ENCODE results near the gene POM121L12.

POM121L12 gene

GRCh38 chr7:53035499-53036412, at the start of gene POM121L12:
POM121L12 (plus strand) TSS chr7:53035633; CDS start chr7:53035672, 39 bp downstream.
- no peak for DNase-seq

DNA sequence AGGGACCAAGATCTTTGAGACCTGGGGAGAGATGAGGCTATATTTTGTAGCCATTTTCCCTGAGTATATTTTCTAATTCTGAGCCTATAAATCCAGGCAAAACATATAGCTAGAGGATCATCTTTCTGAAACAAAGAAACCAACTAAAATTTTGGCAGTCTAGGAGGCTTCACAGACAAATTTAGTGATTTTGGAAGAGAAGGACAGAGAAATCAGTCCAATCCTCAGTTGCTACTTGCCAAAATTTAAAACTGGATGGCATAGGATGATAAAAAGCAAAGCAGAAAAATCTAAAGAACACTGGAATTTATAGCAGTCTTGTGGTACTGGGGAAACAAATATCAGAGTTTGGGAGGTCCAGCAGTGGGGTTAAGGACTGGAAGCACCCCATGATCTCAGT, 43.4 kb upstream of the POM121L12 start:
- DNase-seq = no peak

GRCh38 chr7:52992479-52993162, 42.8 kb upstream of the POM121L12 start:
- no peak for DNase-seq

DNA sequence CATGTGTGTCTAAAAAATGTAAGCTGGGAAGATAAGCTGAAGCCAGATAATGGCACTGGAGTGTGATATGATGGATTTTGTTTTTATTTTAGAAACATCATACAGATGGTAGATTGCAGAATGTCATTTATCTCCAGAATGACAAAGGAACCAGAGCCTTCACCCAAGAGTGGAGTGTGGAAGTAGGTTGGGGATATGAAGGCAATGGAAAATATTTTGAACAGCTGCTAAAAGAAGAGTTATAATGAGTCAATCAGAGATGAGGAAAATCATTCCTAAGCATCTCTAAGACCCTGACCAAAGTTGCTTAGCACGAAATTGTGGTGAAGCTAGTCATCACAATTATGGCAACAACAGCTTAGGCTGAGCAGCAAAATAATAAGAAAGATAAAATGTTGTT, 39.8 kb upstream of the POM121L12 start:
- no peak for DNase-seq

DNA sequence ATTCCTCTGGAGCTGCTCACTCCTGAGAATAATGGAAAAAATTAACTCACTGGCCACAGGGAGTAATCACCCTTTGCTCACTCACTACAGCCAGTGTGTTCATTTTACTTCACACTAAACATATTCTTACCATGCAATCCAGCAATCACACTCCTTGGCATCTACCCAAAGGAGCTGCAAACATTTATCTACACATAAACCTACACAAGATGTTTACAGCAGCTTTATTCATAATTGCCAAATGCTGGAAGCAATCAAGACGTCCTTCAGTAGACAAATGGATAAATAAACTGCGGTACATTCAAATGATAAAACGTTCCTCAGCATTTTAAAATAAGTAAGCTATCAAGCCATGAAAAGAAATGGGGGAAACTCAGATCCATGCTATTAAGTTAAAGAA, 34.2 kb upstream of the POM121L12 start:
- no peak for DNase-seq

- DNase-seq = no peak
These were observed 33.0 kb upstream of the POM121L12 start for GRCh38 chr7:53002389-53002788.

GRCh38 chr7:53003653-53004445, 31.6 kb upstream of the POM121L12 start:
- DNase-seq = no peak

GRCh38 chr7:53013925-53014324, 21.5 kb upstream of the POM121L12 start:
- DNase-seq = no peak

- DNase-seq = no peak
These were observed 20.0 kb upstream of the POM121L12 start for GRCh38 chr7:53015463-53015862.

DNA sequence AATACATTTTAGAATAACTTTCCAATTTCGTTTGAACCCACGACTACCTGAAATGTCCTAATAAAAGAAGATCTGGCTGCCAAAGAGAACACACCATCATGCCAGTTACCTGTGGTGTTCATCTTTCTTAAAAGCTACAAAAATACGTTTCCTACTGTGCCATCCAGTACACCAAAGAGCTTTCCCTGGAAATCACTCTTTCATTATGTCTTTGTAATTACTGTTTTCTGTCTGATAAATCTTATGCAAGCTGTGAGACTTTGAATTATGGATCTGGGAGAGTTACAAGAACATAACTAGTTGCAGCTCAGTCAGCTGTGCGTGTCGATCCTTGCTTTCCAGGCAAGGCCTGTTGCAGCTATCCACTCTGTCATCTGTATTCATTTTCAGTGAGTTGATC, 12.5 kb upstream of the POM121L12 start:
- DNase-seq = no peak

DNA sequence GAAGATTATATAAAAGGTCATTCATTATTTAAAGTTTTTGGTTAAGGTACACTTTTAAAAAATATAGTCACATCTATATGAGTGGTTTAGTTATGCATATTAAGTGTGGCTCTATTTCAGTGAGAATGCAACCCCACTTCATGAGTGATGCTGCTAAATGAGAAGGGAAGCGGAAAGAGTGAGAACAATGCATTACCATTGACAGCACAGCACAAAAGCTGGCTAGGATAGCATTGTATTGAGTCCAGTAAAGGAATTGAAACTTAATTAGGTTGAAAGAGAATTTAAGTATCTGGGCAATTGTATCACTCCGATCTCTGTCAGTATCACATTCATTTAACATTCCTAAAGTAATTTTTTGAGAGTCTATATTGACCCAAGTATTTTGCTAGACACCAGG, 13.2 kb downstream of the POM121L12 start:
- DNase-seq = no peak

DNA sequence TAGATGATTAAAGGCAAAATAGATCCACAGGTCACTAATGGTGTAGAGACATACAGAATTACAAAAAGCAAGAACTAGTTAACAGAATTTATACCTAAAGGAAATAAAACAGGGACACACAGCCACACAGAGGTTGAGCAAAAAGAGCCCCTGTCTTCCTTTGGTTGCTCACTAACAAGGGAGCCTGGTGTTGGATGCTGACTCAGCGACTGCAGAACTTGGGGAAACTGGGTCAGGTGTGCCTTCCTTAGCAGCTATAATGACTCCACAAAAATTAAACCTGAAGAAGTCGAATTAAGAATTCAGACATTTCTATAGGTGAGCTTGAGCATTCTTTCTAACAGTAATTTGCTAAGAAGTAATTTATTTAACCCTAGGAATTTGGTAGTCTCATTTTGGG, 15.0 kb downstream of the POM121L12 start:
- no peak for DNase-seq

GRCh38 chr7:53059591-53059990, 24.2 kb downstream of the POM121L12 start:
- DNase-seq = no peak

DNA sequence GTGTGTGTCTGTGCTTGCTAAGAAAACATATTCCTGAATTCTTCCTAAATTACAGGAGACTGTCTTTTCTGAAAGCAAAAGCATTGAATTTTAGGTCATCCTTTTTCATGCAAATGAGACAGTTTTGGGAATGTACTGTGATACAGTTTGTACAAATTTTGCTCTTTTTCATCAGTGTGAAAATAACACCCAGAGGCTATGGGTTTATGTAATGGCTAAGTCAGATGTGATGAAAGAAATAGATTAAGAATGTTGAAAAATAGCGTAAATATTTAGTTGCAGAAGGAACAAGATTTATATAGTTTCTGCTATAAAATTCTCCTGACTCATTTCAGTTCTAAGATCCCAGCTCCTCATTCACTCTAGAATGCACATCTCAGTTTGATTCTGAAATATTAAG, 24.6 kb downstream of the POM121L12 start:
- DNase-seq = no peak

- DNase-seq = no peak
These were observed 27.4 kb downstream of the POM121L12 start for GRCh38 chr7:53062796-53063195.

GRCh38 chr7:53068673-53069072, 33.2 kb downstream of the POM121L12 start:
- DNase-seq = no peak

DNA sequence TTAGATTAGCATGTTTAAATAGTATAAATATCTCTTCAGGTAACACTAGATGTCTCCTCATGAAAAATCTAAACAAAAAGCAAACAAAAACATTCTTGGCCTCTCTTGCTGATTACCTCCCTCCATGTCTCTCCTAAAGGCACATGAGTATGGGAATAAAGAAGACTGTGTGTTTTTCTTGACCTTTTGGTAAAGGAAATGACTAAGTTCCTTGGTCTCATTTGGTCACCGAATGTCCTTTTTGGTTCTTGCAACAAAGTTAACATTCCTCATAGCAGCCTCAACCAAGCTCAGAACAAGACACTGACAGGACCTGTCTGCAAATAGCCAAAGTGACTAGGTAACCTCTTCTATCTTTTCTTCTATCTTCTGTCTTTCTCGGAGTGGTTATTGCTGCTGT, 35.5 kb downstream of the POM121L12 start:
- no peak for DNase-seq
